Nephron progenitor cell (in vitro differentiated cells): ENCODE results near the gene SYTL2.
A peak's percentile ranks its signal among the peaks of the same experiment; 100 is the strongest.
"Not testable (repeated sequence)": the region's sequence is repeated elsewhere in the genome, so short reads cannot be mapped to it uniquely, and the experiment has no call there.

ENCODE experiments used
- DNase-seq: peaks from one replicate; pipeline ENCODE4 v3.0.0; 2021
- H3K27ac Mint-ChIP-seq: 2 replicates; pipeline ENCODE4 v1.8.0; 2021; ENCODE audit warnings: mild to moderate bottlenecking, moderate library complexity, mixed read lengths
- H3K27me3 Mint-ChIP-seq: 2 replicates; pipeline ENCODE4 v1.8.0; 2021; ENCODE audit warnings: mild to moderate bottlenecking, low read depth, mixed read lengths; ENCODE audit not compliant: poor library complexity
- H3K36me3 Mint-ChIP-seq: 2 replicates; pipeline ENCODE4 v1.8.0; 2021; ENCODE audit warnings: low read depth, mixed read lengths
- H3K4me1 Mint-ChIP-seq: 2 replicates; pipeline ENCODE4 v1.8.0; 2021; ENCODE audit warnings: mixed read lengths
- H3K4me3 Mint-ChIP-seq: 2 replicates; pipeline ENCODE4 v1.8.0; 2021; ENCODE audit warnings: mild to moderate bottlenecking, moderate library complexity, mixed read lengths
- H3K9me3 Mint-ChIP-seq: 2 replicates; pipeline ENCODE4 v1.8.0; 2021; ENCODE audit warnings: mild to moderate bottlenecking, moderate library complexity, mixed read lengths
- TF ChIP-seq, protein P1 (sequence below): fragments of 200-600 bp; sonication (generic); IDR thresholded peaks from 2 replicates; pipeline ENCODE4 v1.5.0; 2021; ENCODE audit warnings: antibody characterized with exemption

Gene SYTL2

DNA sequence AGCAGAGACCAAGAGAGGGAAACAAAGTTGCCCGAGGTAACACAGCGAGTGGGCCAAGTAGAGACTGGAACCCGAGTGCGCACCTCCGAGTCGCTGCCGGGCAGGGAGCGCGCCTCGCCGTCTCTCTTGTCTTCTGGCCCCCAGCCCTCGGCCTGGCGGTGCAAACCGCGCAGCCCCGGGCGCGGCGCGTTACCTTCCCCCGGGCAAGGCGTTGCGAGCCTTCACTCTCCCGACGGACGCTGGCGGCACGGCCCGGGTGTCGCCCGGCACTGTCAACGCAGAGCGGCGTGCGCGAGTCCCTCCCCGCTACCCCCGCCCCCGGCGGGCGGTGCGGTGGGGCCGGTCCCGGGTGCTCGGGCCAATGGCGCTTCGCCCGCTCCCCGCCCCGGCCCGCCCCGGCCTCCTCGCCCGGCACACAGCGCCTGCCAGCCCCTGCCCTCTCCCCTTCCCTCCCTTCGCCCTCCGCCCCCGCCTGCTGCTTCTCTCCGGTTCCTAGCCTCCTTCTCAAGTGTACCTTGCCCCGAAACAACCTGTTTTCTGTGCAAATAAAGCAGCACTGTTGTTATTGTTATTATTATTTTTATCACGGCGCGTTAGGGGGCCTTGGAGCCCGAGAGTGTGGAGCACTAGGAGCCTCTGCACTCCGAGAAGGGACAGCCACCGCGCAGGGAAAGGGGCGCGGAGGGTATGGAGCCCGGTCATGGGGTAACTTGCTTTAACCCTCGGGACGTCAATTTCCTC is at the start of gene SYTL2:
Gene SYTL2, minus strand, starts transcription at position 271 of the 741 bp plus-strand sequence. CDS start 53,416 bp downstream, outside the sequence.
- Mint-ChIP-seq H3K27me3 (peaks cover 61% of the 10 kb centered on the region), H3K27ac (no peak within 1 kb of the TSS)

GRCh38 chr11:85859541-85859940 is 48.6 kb upstream of the SYTL2 start:
- not testable (repeated sequence) for H3K4me3 Mint-ChIP-seq, H3K27ac Mint-ChIP-seq, H3K27me3 Mint-ChIP-seq, DNase-seq
- H3K4me1 Mint-ChIP-seq: peaks cover 30% of the 10 kb centered on the region
- peaks cover 17% of the 10 kb centered on the region for H3K9me3 Mint-ChIP-seq
- H3K36me3 Mint-ChIP-seq: peaks cover 10% of the 10 kb centered on the region

More for the DNA sequence above, at the start of gene SYTL2:
- H3K4me3 Mint-ChIP-seq: peak within 1 kb of the TSS; percentile 84
- H3K36me3 Mint-ChIP-seq: no peaks in the 10 kb centered on the region
- TF ChIP-seq, protein P1, sequence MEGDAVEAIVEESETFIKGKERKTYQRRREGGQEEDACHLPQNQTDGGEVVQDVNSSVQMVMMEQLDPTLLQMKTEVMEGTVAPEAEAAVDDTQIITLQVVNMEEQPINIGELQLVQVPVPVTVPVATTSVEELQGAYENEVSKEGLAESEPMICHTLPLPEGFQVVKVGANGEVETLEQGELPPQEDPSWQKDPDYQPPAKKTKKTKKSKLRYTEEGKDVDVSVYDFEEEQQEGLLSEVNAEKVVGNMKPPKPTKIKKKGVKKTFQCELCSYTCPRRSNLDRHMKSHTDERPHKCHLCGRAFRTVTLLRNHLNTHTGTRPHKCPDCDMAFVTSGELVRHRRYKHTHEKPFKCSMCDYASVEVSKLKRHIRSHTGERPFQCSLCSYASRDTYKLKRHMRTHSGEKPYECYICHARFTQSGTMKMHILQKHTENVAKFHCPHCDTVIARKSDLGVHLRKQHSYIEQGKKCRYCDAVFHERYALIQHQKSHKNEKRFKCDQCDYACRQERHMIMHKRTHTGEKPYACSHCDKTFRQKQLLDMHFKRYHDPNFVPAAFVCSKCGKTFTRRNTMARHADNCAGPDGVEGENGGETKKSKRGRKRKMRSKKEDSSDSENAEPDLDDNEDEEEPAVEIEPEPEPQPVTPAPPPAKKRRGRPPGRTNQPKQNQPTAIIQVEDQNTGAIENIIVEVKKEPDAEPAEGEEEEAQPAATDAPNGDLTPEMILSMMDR: no peak
- H3K9me3 Mint-ChIP-seq: no peaks in the 10 kb centered on the region
- H3K4me1 Mint-ChIP-seq: peaks cover 25% of the 10 kb centered on the region
- peak; percentile 81 for DNase-seq

GRCh38 chr11:85857098-85857497 is 46.2 kb upstream of the SYTL2 start:
- Mint-ChIP-seq H3K4me1 (peaks cover 21% of the 10 kb centered on the region), H3K36me3 (peaks cover 17% of the 10 kb centered on the region), H3K4me3 (no peak overlapping the region), H3K27ac (no peak overlapping the region), H3K27me3 (peaks cover 3% of the 10 kb centered on the region), H3K9me3 (peaks cover 36% of the 10 kb centered on the region)
- no peak for DNase-seq
- TF ChIP-seq, protein P1: no peak

- peaks cover 3% of the 10 kb centered on the region for H3K27me3 Mint-ChIP-seq
- peaks cover 26% of the 10 kb centered on the region for H3K36me3 Mint-ChIP-seq
- no peak for DNase-seq
Observed at GRCh38 chr11:85855341-85855656, 44.4 kb upstream of the SYTL2 start, which contains the start of gene CCDC83. Gene CCDC83 (plus strand): TSS chr11:85855383. CDS start chr11:85865124, 9,741 bp downstream.

GRCh38 chr11:85854557-85855340 is 43.8 kb upstream of the SYTL2 start:
- Mint-ChIP-seq H3K36me3 (peaks cover 29% of the 10 kb centered on the region), H3K4me3 (peak overlapping the region; percentile 80), H3K27me3 (peaks cover 3% of the 10 kb centered on the region), H3K27ac (peak overlapping the region; percentile 74), H3K4me1 (peaks cover 16% of the 10 kb centered on the region), H3K9me3 (peaks cover 46% of the 10 kb centered on the region)
- DNase-seq: peak; percentile 95
- TF ChIP-seq, protein P1: peak; percentile 98

More at GRCh38 chr11:85855341-85855656, 44.4 kb upstream of the SYTL2 start, which contains the start of gene CCDC83:
- H3K9me3 Mint-ChIP-seq: peaks cover 45% of the 10 kb centered on the region
- peak within 1 kb of the TSS; percentile 80 for H3K4me3 Mint-ChIP-seq
- H3K4me1 Mint-ChIP-seq: peaks cover 16% of the 10 kb centered on the region
- peak within 1 kb of the TSS; percentile 74 for H3K27ac Mint-ChIP-seq
- TF ChIP-seq, protein P1: no peak

- H3K27ac Mint-ChIP-seq: no peak overlapping the region
- peaks cover 16% of the 10 kb centered on the region for H3K4me1 Mint-ChIP-seq
- peaks cover 24% of the 10 kb centered on the region for H3K36me3 Mint-ChIP-seq
- H3K9me3 Mint-ChIP-seq: peaks cover 40% of the 10 kb centered on the region
- peak overlapping the region; percentile 80 for H3K4me3 Mint-ChIP-seq
- TF ChIP-seq, protein P1: no peak
- no peak for DNase-seq
- H3K27me3 Mint-ChIP-seq: peaks cover 3% of the 10 kb centered on the region
Observed at GRCh38 chr11:85854212-85854556, 43.2 kb upstream of the SYTL2 start.

GRCh38 chr11:85853541-85853940 is 42.6 kb upstream of the SYTL2 start:
- Mint-ChIP-seq H3K4me1 (peaks cover 16% of the 10 kb centered on the region), H3K36me3 (peaks cover 23% of the 10 kb centered on the region), H3K9me3 (peaks cover 38% of the 10 kb centered on the region)
- H3K27me3 Mint-ChIP-seq, DNase-seq, H3K4me3 Mint-ChIP-seq, H3K27ac Mint-ChIP-seq: not testable (repeated sequence)

GRCh38 chr11:85852754-85853153 is 41.8 kb upstream of the SYTL2 start:
- H3K27me3 Mint-ChIP-seq, H3K27ac Mint-ChIP-seq: not testable (repeated sequence)

More at GRCh38 chr11:85852754-85853153, 41.8 kb upstream of the SYTL2 start:
- peaks cover 16% of the 10 kb centered on the region for H3K4me1 Mint-ChIP-seq
- peaks cover 25% of the 10 kb centered on the region for H3K36me3 Mint-ChIP-seq
- H3K9me3 Mint-ChIP-seq: peaks cover 46% of the 10 kb centered on the region
- not testable (repeated sequence) for H3K4me3 Mint-ChIP-seq, DNase-seq
